ENCODE data around the gene PNPLA8. TPM values are rescaled to one million over a fixed set of nuclear protein-coding genes. Genes with fewer than 3 reads are reported as not detected.

PNPLA8 gene
- total and polyA plus RNA-seq, 2 donors (not counting 1 experiment from before 2014, with no cell fraction given): 12.3 to 57.3 TPM

DNA sequence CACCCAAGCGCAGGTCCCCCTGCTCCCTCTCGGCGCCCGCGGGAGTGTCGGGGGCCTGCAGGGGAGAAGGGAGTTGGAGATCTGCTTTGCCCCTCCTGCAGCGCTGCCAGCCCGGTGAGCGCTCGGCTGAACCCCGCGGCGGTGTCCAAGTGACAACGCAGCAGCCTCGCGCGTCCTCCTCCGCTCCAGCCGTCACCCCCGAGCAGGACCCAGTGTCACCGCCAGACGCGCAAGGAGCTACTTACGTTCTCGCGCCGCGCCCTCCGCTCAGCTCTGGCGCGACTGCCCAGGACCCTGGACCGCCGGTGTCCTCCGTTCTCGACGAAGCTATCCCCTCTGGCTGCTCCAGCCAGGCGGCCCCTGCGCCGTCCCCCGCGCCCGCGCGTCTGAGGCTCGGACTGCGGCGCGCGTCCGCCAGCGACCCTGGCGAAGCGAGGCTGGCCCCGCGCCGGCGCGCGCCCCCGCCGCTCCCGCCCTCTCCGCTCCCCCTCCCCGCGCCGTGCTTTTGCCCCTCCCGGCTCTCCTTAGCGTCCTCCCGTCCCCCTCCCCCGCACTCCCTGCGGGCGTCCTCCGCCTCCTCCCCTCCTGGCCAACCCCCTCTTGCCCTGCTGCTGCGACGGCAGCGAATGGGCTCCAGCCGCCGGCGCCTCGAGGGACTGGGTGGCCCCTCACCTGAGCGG lies 69.8 kb downstream of the PNPLA8 start, which contains the start of gene NRCAM:
TSS of gene NRCAM (minus strand) at position 439 of the 680 bp plus-strand sequence. CDS start 216,372 bp downstream, outside the sequence.
- H3K27me3 Mint-ChIP-seq: peaks cover 45% of the 10 kb centered on the region
- Histone ChIP-seq H3K36me3 (replicated peaks in 1 of 2; ENCODE audit: control extremely low read depth in 1 of 2, control insufficient read depth in 1 of 2, extremely low read depth in 1 of 2, insufficient read depth in 2 of 2, low read length in 1 of 2) (no peaks in the 10 kb centered on the region), H3K4me1 (ENCODE audit: control insufficient read depth in 2 of 2, insufficient read depth in 2 of 2, low read length in 2 of 2) (peaks cover 20 to 24% of the 10 kb centered on the region in 2 donors), H3K9me3 (ENCODE audit: control extremely low read depth in 1 of 3, control insufficient read depth in 2 of 3, insufficient read depth in 1 of 3, low read length in 2 of 3) (peaks cover 0 to 3% (median 0%) of the 10 kb centered on the region in 3 donors), H3K4me2 (replicated peaks; ENCODE audit: low read depth, low read length, poor library complexity, severe bottlenecking) (peak within 1 kb of the TSS; percentile 99), H3K79me2 (ENCODE audit: control insufficient read depth, insufficient read depth, low read length) (no peaks in the 10 kb centered on the region), H3K27me3 (replicated peaks in 1 of 4; ENCODE audit: control extremely low read depth in 1 of 4, control insufficient read depth in 3 of 4, insufficient read depth in 4 of 4, low read length in 3 of 4) (peaks cover 0 to 51% (median 28%) of the 10 kb centered on the region in 4 experiments), H3K27ac (ENCODE audit: low read length in 2 of 2) (no peak within 1 kb of the TSS), H3K4me3 (ENCODE audit: control extremely low read depth in 1 of 5, extremely low read depth in 1 of 5, insufficient read depth in 1 of 5, low read depth in 2 of 5, low read length in 4 of 5) (peak within 1 kb of the TSS; percentile 32 to 75 (median 61)), H3K9ac (ENCODE audit: low read length) (peak within 1 kb of the TSS; percentile 74), H2AFZ (ENCODE audit: insufficient read depth, low read depth, low read length, poor library complexity, severe bottlenecking) (peak within 1 kb of the TSS; percentile 77), H4K20me1 (ENCODE audit: control insufficient read depth, insufficient read depth, low read length, poor library complexity, severe bottlenecking) (peaks cover 4% of the 10 kb centered on the region)
- H3K4me1 Mint-ChIP-seq: peaks cover 22% of the 10 kb centered on the region
- TF ChIP-seq, protein P1, sequence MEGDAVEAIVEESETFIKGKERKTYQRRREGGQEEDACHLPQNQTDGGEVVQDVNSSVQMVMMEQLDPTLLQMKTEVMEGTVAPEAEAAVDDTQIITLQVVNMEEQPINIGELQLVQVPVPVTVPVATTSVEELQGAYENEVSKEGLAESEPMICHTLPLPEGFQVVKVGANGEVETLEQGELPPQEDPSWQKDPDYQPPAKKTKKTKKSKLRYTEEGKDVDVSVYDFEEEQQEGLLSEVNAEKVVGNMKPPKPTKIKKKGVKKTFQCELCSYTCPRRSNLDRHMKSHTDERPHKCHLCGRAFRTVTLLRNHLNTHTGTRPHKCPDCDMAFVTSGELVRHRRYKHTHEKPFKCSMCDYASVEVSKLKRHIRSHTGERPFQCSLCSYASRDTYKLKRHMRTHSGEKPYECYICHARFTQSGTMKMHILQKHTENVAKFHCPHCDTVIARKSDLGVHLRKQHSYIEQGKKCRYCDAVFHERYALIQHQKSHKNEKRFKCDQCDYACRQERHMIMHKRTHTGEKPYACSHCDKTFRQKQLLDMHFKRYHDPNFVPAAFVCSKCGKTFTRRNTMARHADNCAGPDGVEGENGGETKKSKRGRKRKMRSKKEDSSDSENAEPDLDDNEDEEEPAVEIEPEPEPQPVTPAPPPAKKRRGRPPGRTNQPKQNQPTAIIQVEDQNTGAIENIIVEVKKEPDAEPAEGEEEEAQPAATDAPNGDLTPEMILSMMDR (IDR thresholded peaks at IDR 0.05): no peak
- TF ChIP-seq EZH2 (IDR thresholded peaks at IDR 0.05; ENCODE audit: borderline replicate concordance, insufficient read depth, low read depth, low read length, poor library complexity, severe bottlenecking): no peak
- ChIA-PET CTCF (interaction anchor here (0.7 to 6.0 kb wide), 9 partner anchors 12 to 275 kb away, joined by 3 to 48 read pairs (median 4); no protein-coding TSS in a partner anchor), POLR2A (interaction anchor here (0.7 kb wide), 1 partner anchor 12 kb away, joined by 4 read pairs; no protein-coding TSS in a partner anchor)
- DNase-seq (peak; percentile 70), ATAC-seq (ENCODE audit: low read depth) (peak; percentile 45)
- no peak within 1 kb of the TSS for H3K27ac Mint-ChIP-seq
- intact Hi-C loops (cut with micrococcal nuclease): loop anchor here (2.0 kb wide), 2 partner anchors 39 to 113 kb away; partner anchors contain the start of genes DNAJB9 and THAP5
- WGBS (ENCODE audit: insufficient coverage): 1% methylated on average over 81 of the region's 81 CpGs
- H3K9me3 Mint-ChIP-seq (ENCODE audit: insufficient read depth): no peaks in the 10 kb centered on the region
- peak within 1 kb of the TSS; percentile 86 for H3K4me3 Mint-ChIP-seq

Measured in B cell (primary cell).